Nephron progenitor cell (in vitro differentiated cells): Measurements from ENCODE around the gene LACTB.
A peak's percentile ranks its signal among the peaks of the same experiment; 100 is the strongest.

ENCODE experiments used
- DNase-seq: peaks from one replicate; pipeline ENCODE4 v3.0.0; 2021
- H3K27ac Mint-ChIP-seq: 2 replicates; pipeline ENCODE4 v1.8.0; 2021; ENCODE audit warnings: mild to moderate bottlenecking, moderate library complexity, mixed read lengths
- H3K27me3 Mint-ChIP-seq: 2 replicates; pipeline ENCODE4 v1.8.0; 2021; ENCODE audit warnings: mild to moderate bottlenecking, low read depth, mixed read lengths; ENCODE audit not compliant: poor library complexity
- H3K36me3 Mint-ChIP-seq: 2 replicates; pipeline ENCODE4 v1.8.0; 2021; ENCODE audit warnings: low read depth, mixed read lengths
- H3K4me1 Mint-ChIP-seq: 2 replicates; pipeline ENCODE4 v1.8.0; 2021; ENCODE audit warnings: mixed read lengths
- H3K4me3 Mint-ChIP-seq: 2 replicates; pipeline ENCODE4 v1.8.0; 2021; ENCODE audit warnings: mild to moderate bottlenecking, moderate library complexity, mixed read lengths
- H3K9me3 Mint-ChIP-seq: 2 replicates; pipeline ENCODE4 v1.8.0; 2021; ENCODE audit warnings: mild to moderate bottlenecking, moderate library complexity, mixed read lengths
- CTCF ChIP-seq: fragments of 200-600 bp; sonication (generic); IDR thresholded peaks from 2 replicates; pipeline ENCODE4 v1.5.0; 2021; ENCODE audit warnings: antibody characterized with exemption

LACTB gene

DNA sequence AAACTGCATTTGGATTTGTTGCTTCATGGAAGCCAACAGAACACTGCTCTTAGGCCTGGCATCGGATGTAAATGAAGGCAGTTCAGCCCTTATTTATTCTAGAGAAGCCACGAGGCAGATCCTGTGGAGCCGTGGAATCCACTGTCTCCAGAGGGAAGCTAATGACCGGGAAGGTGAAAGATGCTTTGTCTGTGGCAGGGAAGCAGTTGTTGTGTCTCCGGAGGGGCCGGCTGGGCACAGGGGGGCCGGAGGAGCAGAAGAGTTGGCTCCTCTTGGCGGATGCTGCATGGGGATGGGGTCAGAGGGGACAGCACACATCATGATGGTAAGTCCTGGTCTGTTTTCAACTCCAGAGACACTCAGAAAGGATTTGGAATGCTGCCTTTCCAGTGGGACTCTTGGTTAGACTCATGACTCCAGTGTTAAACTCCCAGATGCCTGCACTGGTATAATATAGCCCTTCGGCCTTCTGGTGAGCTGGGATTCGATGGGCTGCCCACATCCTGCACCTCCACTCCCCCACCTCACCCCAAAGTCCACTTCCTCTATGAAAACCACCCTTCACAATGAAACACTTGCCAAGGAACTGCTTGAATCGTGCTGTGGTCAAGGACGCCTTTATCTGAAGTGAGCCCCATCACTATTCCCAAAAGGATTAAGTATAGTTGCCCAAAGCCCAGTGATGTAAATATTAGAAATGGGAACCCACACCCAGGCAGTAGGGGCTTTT, 45.5 kb upstream of the LACTB start:
- H3K27ac Mint-ChIP-seq, result peak overlapping the region; percentile 90
- TF ChIP-seq CTCF, result no peak
- H3K36me3 Mint-ChIP-seq, result peaks cover 21% of the 10 kb centered on the region
- H3K9me3 Mint-ChIP-seq, result peaks cover 3% of the 10 kb centered on the region
- peaks cover 7% of the 10 kb centered on the region for H3K27me3 Mint-ChIP-seq
- no peak for DNase-seq
- H3K4me3 Mint-ChIP-seq, result no peak overlapping the region
- H3K4me1 Mint-ChIP-seq, result peaks cover 72% of the 10 kb centered on the region

- no peak for DNase-seq
- H3K4me3 Mint-ChIP-seq, result peak overlapping the region; percentile 20
- H3K9me3 Mint-ChIP-seq, result peaks cover 3% of the 10 kb centered on the region
- H3K27ac Mint-ChIP-seq, result peak overlapping the region; percentile 8
- peaks cover 15% of the 10 kb centered on the region for H3K36me3 Mint-ChIP-seq
- TF ChIP-seq CTCF, result no peak
- H3K27me3 Mint-ChIP-seq, result peaks cover 7% of the 10 kb centered on the region
- peaks cover 75% of the 10 kb centered on the region for H3K4me1 Mint-ChIP-seq
Observed at GRCh38 chr15:63076714-63077046, 45.0 kb upstream of the LACTB start.

- Mint-ChIP-seq H3K27me3 (peaks cover 7% of the 10 kb centered on the region), H3K27ac (no peak overlapping the region), H3K36me3 (peaks cover 6% of the 10 kb centered on the region), H3K4me1 (peaks cover 88% of the 10 kb centered on the region), H3K9me3 (peaks cover 3% of the 10 kb centered on the region), H3K4me3 (no peak overlapping the region)
- no peak for DNase-seq
- no peak for TF ChIP-seq CTCF
Observed at GRCh38 chr15:63077952-63078351, 43.7 kb upstream of the LACTB start.

DNA sequence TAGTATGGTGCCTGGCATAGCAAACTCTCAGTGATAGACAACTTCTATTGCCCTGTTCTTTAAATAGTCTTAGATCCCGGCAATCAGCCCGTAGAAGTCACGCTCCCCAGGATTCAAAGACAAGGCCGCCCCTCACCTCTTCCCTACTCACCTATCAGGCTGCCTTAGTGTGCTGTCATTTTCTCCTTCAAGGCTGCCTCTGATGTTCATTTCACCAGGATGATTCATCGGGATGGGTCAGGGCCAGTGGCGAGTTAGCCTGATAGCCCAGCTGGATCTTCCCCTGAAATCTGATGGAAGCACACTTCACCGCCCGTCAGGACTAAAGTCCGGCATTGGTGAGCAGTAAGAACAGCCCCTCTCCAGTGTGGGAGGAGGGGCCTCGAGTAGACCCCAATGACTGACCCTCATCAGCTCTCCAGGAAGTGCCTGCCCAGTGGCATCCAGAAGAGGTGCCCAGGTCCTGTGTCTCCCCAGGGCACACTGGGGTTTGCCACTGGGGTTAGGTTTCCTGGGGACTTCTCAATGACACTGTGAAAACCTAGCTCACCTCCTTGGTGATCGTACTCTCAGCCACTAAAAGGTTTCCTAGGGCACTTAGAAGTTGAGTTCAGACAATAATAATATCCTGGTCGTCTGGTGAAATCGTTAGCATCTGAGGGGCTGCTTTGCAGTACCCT, 41.6 kb upstream of the LACTB start:
- no peaks in the 10 kb centered on the region for H3K9me3 Mint-ChIP-seq
- H3K4me3 Mint-ChIP-seq, result no peak overlapping the region
- H3K27ac Mint-ChIP-seq, result peak overlapping the region; percentile 72
- DNase-seq, result no peak
- TF ChIP-seq CTCF, result no peak
- peaks cover 82% of the 10 kb centered on the region for H3K4me1 Mint-ChIP-seq
- no peaks in the 10 kb centered on the region for H3K27me3 Mint-ChIP-seq
- no peaks in the 10 kb centered on the region for H3K36me3 Mint-ChIP-seq

GRCh38 chr15:63080634-63081250, 40.9 kb upstream of the LACTB start:
- H3K36me3 Mint-ChIP-seq, result no peaks in the 10 kb centered on the region
- no peaks in the 10 kb centered on the region for H3K9me3 Mint-ChIP-seq
- no peak overlapping the region for H3K4me3 Mint-ChIP-seq
- DNase-seq, result no peak
- H3K27ac Mint-ChIP-seq, result peak overlapping the region; percentile 72
- H3K27me3 Mint-ChIP-seq, result no peaks in the 10 kb centered on the region
- peaks cover 75% of the 10 kb centered on the region for H3K4me1 Mint-ChIP-seq
- TF ChIP-seq CTCF, result no peak
